Measurements from ENCODE around the gene GRID1.
"Not testable (repeated sequence)": the region's sequence is repeated elsewhere in the genome, so short reads cannot be mapped to it uniquely, and the experiment has no call there.

Gene GRID1

DNA sequence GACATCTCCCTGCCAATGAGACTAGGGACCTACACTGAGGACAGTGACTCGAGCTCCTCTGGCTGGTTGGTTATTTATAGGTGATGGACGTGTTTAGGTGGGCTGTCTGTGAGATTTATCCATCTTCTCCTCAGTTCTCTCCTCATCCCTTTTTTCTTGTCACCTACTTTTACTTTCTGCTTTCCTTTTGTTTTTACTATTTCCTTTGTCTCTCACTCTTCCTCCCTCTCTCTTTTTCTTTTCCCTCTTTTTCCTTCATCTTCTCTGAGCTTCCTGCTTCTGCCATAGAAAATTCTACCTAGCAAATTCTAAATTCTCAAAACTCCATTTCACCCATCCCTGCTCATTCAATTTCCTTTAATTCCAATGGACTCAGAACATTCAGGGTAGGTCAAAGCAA lies 478.0 kb downstream of the GRID1 start:
- no peak for DNase-seq

DNA sequence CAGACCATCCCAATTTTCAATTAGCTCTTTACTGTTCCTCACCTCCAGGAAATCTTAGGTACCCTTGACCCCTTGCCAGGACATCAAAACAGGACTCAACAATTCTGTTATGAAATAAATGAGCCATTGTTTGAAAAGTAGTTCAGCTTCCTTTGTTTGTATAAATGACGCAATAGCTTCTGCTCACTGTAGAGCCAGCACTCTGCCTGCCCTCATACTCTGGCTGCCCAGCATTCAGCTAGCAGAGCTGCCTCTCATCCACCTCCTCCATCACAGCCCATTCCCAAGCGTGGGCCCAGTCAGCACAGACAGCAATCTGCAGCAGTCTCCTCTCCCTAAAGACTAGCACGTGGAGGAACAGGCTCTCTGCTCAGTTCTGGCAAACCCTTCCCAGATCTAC lies 478.6 kb downstream of the GRID1 start:
- DNase-seq = no peak

DNA sequence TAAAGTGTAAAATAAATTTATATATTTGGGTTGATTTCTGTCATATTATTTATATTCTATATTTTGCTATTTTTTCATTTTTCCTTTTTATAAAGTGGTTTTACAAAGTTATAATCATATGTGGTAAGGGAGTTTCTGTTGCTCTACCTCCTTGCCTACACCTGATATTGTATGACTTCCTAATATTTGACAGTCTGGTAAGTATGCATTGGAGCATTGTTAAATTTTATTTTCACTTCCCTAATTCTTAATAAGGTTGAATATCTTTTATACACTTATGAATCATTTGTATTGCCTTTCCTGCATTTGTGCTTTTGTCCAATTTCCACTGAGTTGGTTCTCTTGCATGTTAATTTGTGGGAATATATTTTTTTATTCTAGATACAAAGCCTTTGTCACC lies 492.4 kb downstream of the GRID1 start:
- no peak for DNase-seq

DNA sequence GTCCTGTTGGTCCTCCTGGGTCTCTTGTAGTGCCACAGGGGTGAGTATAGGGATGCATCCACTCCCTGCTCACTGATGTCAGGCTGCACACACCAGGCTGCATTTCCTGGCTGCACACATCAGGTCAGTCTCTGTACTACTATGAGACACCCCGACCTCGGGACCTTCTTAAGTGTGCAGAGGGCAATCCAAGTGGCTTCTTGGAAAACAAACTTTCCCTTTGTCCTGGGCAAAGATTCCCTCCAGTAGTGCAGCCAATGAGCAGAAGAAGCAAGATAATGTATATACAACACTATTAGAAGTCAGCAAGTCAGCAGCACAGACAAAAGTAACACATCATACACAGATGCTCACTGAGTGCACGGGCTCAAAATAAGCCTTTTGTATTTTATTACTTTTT lies 493.5 kb downstream of the GRID1 start:
- no peak for DNase-seq

- no peak for DNase-seq
These were observed 497.7 kb downstream of the GRID1 start for GRCh38 chr10:85868627-85869499.

GRCh38 chr10:85864868-85865526 lies 501.6 kb downstream of the GRID1 start:
- no peak for DNase-seq

GRCh38 chr10:85864173-85864549 lies 502.4 kb downstream of the GRID1 start:
- no peak for DNase-seq

DNA sequence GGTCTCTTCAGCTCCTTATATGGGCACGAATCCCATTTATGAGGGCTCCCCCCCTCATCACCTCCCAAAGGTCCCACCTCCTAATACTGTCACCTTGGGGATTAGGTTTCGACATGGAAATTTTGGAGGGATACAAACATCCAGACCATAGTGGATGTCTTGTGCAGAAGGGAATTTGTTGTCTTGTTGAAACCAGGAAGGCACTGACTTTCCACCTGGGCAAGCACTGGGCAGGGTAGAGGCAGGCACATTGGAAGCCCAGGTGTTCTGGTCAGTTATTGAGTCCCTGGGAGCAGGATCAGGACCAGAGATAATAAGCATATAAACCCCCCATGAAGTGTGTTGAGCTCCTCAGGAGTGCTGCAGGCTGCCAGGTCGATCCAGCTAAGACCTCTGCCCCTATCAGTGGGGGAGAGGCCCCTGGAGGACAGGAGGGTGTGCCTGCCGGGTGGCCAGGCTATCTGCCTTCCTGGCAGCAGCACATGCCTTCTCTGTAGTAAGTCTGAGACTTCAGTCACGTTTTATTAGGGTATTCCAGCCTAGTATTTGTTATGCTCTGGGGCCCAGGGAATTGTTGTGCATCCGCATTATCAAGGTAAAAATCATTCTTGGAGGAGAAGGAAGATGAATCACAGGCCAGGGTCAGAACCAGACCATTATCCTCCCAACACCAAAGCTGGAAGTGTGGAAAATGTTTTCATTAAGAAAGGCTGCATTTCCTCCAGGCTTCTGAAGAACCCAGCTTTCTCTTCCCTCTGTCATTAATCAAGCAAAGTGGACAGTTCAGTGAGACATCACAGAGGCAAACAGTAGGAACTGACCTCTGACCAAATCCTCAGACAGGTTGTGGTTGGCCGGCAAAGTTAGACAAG lies 503.1 kb downstream of the GRID1 start:
- DNase-seq = no peak

DNA sequence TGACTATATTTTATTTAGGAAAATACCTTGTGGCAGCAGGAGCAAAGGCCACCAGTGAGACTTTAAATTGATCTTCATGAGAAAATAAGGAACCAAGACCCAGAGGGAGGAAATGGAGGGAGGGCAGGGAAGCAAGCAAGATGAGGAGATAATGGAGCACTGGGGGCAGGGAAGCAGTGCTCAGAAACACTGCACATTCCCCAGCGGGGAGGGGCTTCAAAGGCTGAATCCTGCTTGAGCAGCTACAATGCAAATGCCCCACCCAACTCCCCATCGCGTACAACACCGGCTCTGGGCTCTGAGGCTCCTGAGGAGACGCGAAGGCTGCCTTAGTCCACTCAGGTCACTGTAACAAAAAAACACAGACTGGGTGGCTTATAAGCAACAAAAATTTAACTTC lies 503.8 kb downstream of the GRID1 start:
- no peak for DNase-seq

DNA sequence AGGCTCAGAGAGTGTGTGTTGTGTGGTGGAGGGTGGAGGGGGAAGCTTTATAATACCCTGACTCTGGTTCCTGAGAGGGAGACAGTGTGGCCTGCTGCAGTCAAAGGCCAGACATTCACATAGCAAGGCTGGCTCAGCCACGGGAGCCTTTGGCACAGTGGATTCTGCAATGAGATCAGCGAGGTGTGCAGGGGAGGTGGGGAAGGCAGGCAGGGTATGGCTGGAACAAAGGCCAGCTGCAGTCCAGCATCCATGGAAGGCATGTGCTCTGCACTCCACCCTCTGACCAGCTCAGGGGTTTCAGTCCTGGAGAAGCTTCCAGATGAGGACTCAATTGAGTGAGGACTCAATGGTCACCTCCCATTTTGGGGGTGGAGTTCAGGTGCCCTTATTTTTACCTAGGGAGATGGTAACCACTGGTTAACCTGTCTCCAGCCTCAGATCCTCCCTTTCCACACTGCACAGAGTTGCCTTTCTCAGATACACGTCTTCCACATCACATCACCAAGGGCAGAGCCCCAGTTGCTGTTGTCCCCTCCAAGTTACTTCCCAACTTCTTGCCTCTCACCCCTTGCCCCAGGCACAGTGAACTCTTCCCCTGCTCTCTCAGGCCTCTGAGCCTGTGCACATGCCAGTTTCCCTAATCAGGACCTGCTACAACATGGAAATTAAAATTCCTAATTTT lies 504.9 kb downstream of the GRID1 start:
- no peak for DNase-seq

- DNase-seq = no peak
These were observed 506.7 kb downstream of the GRID1 start for GRCh38 chr10:85859859-85860258.

GRCh38 chr10:85858776-85859515 lies 507.6 kb downstream of the GRID1 start:
- no peak for DNase-seq

GRCh38 chr10:85857791-85858190 lies 508.8 kb downstream of the GRID1 start:
- no peak for DNase-seq

DNA sequence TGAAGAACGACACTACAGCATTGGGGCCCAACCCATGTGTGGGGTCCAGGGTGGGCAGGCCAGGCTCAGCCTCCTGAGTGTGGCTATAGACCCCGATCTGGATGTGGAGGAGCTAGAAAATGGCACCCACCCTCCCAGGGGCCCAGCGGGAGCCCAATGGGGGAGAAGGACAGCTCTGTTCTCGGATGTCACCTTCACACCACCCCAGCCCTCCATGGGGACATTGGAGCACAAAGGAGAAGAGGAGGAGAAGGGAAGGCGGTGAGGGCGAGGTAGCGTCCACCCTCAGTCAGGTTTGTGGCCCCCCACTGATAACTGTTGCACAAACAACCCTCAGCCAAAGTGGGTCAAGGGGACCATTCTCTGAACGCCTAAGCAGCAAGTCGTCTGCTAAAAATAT lies 509.3 kb downstream of the GRID1 start:
- no peak for DNase-seq

GRCh38 chr10:85851934-85852333 lies 514.7 kb downstream of the GRID1 start:
- no peak for DNase-seq

DNA sequence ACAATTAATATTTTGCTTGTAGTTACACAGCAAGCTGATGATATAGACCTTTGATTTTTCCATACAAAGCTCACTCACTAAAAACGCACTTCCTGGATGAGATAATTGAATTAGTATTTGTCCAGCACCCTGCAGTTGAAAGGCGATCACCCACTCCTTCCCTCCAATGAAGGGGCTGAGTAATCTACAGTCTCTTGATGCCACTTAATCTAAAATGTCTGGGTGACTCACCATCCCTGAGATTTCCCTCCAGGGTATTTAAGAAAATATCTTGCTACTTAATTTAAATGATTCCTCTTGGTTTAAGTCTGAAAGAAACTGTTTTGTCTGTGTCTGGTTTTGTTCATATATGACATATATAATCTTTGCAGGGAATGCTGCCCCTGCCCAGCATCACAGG lies 515.3 kb downstream of the GRID1 start:
- no peak for DNase-seq

- DNase-seq = no peak
These were observed 515.9 kb downstream of the GRID1 start for GRCh38 chr10:85850736-85851135.

DNA sequence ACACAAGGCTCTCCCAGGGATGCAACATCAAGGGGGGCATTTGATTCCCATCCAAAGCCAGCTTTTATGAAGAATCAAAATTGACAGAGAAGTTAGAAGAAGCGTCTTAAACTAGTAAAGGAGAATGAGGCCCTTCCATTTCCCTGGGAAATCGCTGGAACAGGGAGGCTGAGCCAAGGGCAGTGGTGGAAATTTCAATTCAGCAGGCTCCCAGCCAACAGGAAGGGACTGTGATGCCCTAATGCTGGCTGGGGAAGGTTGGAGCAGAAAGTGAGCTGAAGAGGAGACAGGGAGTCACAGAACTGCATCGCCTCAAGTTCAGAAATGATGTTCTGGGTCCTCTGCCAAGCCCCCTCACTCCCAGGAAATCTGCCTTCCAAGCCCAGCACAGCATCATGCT lies 517.3 kb downstream of the GRID1 start:
- DNase-seq = no peak

- DNase-seq = no peak
These were observed 517.8 kb downstream of the GRID1 start for GRCh38 chr10:85848756-85849155.

DNA sequence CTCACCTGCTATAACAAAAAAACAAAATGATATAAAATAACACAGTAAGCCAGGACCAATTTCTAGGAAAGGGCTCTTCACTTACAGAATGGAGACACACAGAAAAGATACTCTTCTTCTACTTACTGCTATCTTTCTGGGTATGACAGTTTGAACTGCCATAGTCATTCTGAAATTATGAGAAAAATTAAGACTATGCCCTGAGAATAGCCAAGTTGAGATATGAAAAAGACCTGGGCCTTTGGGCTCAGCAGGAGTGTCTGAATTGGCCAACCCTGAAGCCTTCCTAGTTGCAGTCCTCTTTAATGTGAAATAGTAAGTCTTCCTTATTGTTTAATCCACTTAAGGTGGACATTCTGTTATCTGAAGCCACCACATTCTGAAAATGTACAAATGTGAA lies 519.5 kb downstream of the GRID1 start:
- DNase-seq = no peak

DNA sequence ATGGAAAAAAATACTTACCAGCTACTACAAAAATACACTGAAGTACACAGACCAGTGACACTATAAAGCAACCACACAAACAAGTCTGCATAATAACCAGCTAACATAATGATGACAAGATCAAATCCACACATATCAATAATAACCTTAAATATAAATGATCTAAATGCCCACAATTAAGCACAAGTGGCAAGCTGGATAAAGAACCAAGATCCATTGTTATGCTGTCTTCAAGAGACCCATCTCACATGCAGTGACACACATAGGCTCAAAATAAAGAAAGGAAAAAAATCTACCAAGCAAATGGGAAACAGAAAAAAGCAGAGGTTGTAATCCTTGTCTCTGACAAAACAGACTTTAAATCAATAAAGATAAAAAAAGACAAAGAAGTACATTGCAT lies 527.9 kb downstream of the GRID1 start:
- DNase-seq = not testable (repeated sequence)

- no peak for DNase-seq
These were observed 533.6 kb downstream of the GRID1 start for GRCh38 chr10:85832988-85833387.
